ENCODE results near the gene TMEM156.

Gene TMEM156

DNA sequence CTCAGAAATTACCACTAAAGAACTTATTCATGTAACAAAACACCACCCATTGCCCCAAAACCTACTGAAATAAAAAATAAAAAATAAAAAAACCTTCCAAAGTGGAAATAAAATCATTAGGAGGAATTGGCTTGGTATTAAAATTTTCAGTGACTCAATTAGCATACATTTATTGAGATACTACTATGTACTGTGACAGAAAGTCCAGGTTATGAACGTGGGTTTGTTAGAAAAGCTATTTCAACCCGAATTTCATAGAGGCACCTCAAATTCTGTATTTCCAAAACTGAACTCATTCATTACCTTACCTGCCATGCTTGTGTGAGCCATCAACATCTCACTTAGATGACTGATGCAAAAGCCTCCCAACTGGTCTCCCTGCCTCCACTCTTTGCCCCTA lies 46.6 kb upstream of the TMEM156 start (continued):
- TF ChIP-seq, protein P1, sequence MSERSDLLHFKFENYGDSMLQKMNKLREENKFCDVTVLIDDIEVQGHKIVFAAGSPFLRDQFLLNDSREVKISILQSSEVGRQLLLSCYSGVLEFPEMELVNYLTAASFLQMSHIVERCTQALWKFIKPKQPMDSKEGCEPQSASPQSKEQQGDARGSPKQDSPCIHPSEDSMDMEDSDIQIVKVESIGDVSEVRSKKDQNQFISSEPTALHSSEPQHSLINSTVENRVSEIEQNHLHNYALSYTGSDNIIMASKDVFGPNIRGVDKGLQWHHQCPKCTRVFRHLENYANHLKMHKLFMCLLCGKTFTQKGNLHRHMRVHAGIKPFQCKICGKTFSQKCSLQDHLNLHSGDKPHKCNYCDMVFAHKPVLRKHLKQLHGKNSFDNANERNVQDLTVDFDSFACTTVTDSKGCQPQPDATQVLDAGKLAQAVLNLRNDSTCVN (tag by site-specific recombination; optimal IDR thresholded peaks at IDR 0.05) = no peak

DNA sequence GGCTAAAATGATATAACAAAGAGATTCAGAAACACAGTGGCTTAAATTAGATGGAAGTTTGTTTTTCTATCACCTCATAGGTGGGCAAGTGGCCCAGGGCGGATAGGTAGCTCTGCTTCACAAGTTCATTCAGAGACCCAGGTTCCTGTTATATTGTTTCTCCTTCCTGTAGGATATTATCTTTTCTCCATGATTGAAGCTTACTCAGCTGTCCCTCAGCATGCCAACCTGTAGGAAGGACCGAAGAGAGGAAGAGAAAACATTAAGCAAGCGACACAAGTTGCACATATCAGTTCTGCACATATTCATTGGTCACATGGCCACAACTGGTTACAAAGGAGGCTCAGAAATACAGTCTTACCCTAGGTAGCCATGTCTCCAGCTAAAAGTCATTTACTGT lies 36.7 kb upstream of the TMEM156 start:
- POLR2A ChIA-PET = no interaction called here
- no peak for TF ChIP-seq SP7 (tag by site-specific recombination; IDR thresholded peaks at IDR 0.05)
- no peak for TF ChIP-seq SALL2 (tag by site-specific recombination; IDR thresholded peaks at IDR 0.05; ENCODE audit: borderline replicate concordance)
- TF ChIP-seq, protein P1 (tag by site-specific recombination; optimal IDR thresholded peaks at IDR 0.05) = no peak
- TF ChIP-seq SCRT1 (tag by site-specific recombination; IDR thresholded peaks at IDR 0.05; ENCODE audit: borderline replicate concordance) = no peak
- no peak for TF ChIP-seq OSR2 (tag by site-specific recombination; IDR thresholded peaks at IDR 0.05)
- no peak for TF ChIP-seq ZSCAN23 (tag by site-specific recombination; IDR thresholded peaks at IDR 0.05)
- TF ChIP-seq, protein P2, sequence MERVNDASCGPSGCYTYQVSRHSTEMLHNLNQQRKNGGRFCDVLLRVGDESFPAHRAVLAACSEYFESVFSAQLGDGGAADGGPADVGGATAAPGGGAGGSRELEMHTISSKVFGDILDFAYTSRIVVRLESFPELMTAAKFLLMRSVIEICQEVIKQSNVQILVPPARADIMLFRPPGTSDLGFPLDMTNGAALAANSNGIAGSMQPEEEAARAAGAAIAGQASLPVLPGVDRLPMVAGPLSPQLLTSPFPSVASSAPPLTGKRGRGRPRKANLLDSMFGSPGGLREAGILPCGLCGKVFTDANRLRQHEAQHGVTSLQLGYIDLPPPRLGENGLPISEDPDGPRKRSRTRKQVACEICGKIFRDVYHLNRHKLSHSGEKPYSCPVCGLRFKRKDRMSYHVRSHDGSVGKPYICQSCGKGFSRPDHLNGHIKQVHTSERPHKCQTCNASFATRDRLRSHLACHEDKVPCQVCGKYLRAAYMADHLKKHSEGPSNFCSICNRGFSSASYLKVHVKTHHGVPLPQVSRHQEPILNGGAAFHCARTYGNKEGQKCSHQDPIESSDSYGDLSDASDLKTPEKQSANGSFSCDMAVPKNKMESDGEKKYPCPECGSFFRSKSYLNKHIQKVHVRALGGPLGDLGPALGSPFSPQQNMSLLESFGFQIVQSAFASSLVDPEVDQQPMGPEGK (tag by site-specific recombination; IDR thresholded peaks at IDR 0.05) = no peak
- no peak for TF ChIP-seq ZNF701 (tag by site-specific recombination; IDR thresholded peaks at IDR 0.05)
- no peak for TF ChIP-seq ZNF654 (tag by site-specific recombination; IDR thresholded peaks at IDR 0.05; ENCODE audit: low read depth)
- TF ChIP-seq ZNF146 (tag by site-specific recombination; IDR thresholded peaks at IDR 0.05) = no peak
- no peak for TF ChIP-seq SCRT2 (tag by site-specific recombination; IDR thresholded peaks at IDR 0.05)
- no peak for TF ChIP-seq ZNF747 (tag by site-specific recombination; IDR thresholded peaks at IDR 0.05)
- TF ChIP-seq RBAK (tag by site-specific recombination; IDR thresholded peaks at IDR 0.05) = no peak
- no peak for TF ChIP-seq ZNF184 (tag by site-specific recombination; IDR thresholded peaks at IDR 0.05)
- TF ChIP-seq ZNF292 (tag by site-specific recombination; IDR thresholded peaks at IDR 0.05; ENCODE audit: borderline replicate concordance, low read depth) = no peak

DNA sequence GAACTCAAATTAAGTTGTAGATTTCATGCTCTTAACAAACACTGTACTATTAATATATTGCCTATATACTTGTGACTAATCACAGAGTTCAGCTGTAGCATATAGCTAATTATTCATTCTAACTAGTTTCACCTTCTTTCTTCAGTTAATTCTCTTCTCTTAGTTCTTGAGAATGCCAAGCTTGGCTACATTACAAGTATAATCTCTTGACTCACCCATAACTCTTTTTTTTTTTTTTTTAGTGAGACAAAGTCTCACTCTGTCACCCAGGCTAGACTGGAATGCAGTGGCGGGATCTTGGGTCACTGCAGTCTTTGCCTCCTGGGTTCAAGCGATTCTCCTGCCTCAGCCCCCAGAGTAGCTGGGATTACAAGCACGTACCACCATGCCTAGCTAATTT lies 35.2 kb upstream of the TMEM156 start:
- Histone ChIP-seq H3K27ac (ENCODE audit: extremely low read depth, low read depth, low read length) (no peak overlapping the region), H3K36me3 (ENCODE audit: control insufficient read depth in 2 of 2, insufficient read depth in 1 of 2, low read length in 2 of 2) (no peaks in the 10 kb centered on the region), H3K9me3 (ENCODE audit: control insufficient read depth, insufficient read depth, low read depth, low read length) (no peaks in the 10 kb centered on the region), H3K4me1 (ENCODE audit: control insufficient read depth, insufficient read depth, low read length) (no peaks in the 10 kb centered on the region), H3K4me3 (ENCODE audit: low read depth, low read length) (no peak overlapping the region)
- no peak for TF ChIP-seq KLF9 (tag by site-specific recombination; IDR thresholded peaks at IDR 0.05; ENCODE audit: low read depth)
- no peak for TF ChIP-seq ZNF571 (tag by site-specific recombination; IDR thresholded peaks at IDR 0.05)
- TF ChIP-seq, protein P3, sequence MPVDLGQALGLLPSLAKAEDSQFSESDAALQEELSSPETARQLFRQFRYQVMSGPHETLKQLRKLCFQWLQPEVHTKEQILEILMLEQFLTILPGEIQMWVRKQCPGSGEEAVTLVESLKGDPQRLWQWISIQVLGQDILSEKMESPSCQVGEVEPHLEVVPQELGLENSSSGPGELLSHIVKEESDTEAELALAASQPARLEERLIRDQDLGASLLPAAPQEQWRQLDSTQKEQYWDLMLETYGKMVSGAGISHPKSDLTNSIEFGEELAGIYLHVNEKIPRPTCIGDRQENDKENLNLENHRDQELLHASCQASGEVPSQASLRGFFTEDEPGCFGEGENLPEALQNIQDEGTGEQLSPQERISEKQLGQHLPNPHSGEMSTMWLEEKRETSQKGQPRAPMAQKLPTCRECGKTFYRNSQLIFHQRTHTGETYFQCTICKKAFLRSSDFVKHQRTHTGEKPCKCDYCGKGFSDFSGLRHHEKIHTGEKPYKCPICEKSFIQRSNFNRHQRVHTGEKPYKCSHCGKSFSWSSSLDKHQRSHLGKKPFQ (tag by site-specific recombination; IDR thresholded peaks at IDR 0.05) = no peak
- ChIA-PET POLR2A (no interaction called here), CTCF (interaction anchor here (0.6 to 0.7 kb wide), 2 partner anchors 19 to 166 kb away, joined by 3 read pairs; no protein-coding TSS in a partner anchor)

More for the DNA sequence above, 36.7 kb upstream of the TMEM156 start:
- H3K27ac ChIP-seq (ENCODE audit: extremely low read depth, low read depth, low read length) = no peak overlapping the region
- H3K4me3 ChIP-seq (ENCODE audit: low read depth, low read length) = no peak overlapping the region
- no peaks in the 10 kb centered on the region for H3K4me1 ChIP-seq (ENCODE audit: control insufficient read depth, insufficient read depth, low read length)
- CTCF ChIA-PET = no interaction called here
- no peaks in the 10 kb centered on the region for H3K36me3 ChIP-seq (ENCODE audit: control insufficient read depth in 2 of 2, insufficient read depth in 1 of 2, low read length in 2 of 2)
- H3K9me3 ChIP-seq (ENCODE audit: control insufficient read depth, insufficient read depth, low read depth, low read length) = no peaks in the 10 kb centered on the region
